GM15510 (cell line): ENCODE results near the gene KRTAP5-2.

Experiments used
- POLR2A ChIP-seq: IDR thresholded peaks from 3 replicates; pipeline ENCODE4 v1.6.1; 2011; ENCODE audit warnings: borderline replicate concordance; ENCODE audit not compliant: insufficient read length; ENCODE audit errors: extremely low read depth

Gene KRTAP5-2

DNA sequence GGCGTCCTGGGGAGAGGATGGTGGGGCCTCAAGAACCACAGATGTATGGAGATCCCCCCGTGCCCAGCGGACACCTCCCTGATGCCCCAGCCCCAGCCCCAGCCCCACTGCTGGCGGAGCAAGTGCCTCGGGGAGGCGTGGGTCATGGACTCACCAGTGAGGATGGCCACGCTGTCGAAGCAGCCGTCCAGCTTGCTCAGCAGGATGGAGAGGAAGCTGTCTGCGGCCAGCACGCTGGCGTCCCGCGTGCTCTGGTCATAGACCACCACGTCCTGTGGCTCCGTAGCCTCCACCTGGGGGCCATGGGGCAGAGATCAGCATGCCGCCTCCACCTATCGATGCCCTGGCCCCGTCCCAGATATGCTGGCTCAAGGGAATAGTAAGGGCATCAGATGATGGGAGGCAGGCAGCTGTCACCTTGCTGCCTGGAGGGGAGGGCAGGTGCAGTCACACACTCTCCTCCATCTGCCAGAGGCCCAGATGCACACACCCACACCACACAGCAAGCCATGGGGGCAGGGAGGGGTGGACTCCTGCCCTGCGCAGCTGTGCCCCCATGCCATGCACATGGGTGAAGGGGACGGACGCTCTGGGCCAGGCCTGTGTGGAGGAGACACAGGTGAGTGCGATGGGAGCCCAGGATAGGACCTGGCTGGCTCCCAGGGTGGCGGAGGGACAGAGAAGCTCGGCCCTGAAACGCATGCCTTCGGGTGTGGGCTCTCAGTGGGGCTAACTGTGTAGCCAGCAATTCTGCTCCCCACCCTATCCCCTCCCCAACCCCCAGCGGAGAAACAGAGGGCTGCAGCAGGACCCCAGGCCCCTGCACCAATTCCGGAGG lies 34.2 kb downstream of the KRTAP5-2 start:
- TF ChIP-seq POLR2A = no peak

DNA sequence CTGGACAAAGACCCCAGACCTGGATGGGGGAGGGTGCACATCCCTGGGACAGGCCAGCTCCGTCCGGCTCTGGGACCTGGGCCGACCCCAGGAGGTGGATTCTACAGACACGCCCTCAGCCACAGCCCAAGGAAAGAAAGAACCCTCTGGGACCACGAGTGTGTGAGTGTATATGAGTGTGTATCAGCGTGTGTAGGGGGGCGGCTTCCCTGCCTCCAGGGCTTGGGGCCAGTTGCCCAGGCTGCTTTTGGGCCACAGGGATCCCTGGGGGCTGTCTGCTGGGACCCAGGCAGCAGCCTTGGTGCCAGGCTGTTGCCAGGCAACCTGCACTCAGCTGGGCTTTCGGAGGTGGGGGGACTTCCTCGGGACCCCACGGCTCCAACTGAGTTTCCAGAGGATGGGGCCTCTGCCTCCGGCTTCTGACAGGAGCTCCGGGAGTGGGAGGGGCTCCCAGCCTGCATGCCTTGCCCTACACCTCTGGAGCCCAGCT lies 34.9 kb downstream of the KRTAP5-2 start:
- no peak for TF ChIP-seq POLR2A

DNA sequence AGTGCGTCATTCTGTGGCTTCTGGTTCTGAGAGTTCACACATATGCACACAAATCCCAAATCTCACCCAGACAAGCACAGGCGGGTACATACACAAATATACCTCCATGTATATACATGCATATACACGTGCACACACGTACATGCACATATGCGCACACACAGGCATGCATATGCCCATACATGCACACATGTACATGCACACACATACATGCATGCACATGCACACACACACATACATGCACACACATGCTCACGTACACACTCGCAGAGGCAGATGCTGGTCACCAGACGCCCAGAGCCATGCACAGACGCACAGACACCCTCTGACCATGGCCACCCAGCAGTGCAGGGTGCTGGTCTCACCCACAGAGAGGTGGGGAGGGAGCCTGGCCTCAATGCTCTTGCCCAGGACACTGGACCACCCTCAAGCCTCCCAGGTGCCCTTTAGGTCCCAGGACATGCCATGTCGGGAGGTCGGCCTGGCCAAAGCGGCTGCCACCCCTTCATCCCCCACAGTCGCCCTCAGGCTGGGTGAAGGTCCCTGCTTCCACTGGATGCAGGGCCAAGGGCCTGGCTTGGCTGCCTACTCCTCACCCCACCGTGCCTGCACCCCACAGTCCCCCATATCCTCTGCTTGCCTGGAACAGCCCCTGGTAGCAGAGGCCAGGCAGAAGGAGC lies 35.5 kb downstream of the KRTAP5-2 start:
- no peak for TF ChIP-seq POLR2A

DNA sequence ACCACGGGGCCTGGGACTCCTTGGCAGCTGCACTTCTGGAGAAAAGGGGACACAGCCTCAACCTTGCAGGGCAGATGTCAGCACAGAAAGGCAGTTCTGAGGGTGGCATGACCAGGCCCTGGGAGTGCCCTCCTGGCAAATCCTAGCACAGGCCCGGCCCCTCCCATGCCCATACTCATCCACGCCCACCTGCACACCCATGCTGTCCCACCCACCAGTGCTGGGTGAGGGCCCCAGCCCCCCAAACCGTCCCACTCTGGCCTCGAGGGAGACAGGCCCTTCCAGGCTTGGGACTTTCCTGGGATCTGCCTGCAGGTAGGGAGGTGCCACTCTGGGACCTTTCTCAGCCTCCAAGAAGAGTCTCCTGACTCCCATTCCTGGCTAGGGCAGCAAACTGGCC lies 36.1 kb downstream of the KRTAP5-2 start:
- TF ChIP-seq POLR2A = no peak

DNA sequence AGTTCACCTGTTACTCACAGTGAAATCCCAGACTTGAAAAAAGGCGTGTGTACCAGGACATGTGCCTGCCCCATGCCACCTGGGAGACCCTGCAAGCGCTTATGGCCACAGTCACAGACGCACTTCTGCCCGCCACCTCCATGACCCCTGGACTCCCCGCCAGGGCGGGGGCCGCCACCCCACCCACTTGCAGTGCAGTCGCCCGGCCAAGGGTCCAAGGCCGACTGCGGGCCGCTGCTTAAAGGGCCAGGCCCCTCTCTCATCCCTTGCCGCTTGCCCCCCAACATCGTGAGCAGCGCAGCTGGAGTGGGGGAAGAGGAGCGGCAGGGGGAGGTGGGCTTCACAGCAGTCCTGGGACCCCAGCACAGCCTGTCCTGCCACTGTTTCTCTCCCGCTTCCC lies 36.8 kb downstream of the KRTAP5-2 start:
- TF ChIP-seq POLR2A = no peak

DNA sequence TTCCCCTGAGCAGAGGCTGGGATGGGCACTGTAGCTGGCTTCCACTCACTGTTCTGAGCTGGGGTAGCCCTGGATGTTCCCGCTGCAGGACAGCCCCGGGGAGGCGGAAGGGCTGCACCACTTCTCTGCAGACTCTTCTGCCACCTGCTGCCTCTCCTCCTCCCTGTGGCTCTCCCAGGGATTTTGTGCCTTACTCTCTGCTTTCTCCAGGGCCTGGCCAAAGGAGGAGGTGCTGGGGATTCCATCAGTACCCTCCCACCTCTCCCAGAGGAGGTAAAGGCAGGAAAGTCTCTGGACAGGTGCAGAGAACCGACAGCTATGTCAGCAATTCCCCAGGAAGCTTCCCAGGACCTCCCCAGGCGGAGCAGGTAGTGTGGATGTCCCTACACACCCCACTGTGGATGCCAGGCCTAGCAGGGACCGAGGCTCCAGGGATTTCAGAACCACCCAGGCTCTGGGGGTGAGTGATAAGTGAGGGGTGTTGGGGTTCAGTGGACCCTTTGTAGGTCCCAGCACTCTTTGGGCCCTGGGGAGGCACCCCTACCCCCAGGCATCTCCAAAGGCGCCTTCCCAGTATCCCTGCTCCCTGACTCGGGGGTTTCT lies 37.3 kb downstream of the KRTAP5-2 start:
- TF ChIP-seq POLR2A = no peak

DNA sequence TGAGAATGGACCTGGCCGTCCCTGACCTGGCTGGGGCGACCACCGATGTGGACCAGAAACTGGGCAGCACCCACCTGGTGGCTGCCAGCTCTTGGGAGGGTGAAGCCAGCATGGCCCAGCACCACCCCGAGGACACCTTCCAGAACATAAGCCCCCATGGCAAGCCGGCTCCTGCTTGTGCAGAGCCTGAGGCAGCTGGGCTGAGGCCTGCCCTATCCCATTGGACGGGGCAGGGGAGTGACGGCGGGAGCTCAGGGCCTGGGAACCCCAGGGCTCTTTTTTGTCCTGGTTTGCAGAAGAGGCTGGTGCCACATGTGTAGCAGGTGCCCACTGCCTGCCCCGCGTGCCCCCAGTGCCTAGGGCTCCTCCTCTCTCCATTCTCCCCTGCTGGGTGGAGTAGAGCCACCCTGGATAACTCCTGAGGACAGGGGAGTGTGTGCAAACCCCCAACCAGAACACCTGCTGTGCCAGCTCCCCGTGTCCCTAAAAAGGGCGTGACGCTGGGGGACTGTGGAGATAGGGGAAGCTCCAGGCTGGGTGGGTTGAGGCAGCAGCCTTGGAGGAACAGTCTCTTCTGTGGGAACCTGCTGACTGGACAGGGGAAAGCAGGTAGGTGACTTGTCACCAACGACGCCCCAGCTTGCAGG lies 38.0 kb downstream of the KRTAP5-2 start:
- no peak for TF ChIP-seq POLR2A

DNA sequence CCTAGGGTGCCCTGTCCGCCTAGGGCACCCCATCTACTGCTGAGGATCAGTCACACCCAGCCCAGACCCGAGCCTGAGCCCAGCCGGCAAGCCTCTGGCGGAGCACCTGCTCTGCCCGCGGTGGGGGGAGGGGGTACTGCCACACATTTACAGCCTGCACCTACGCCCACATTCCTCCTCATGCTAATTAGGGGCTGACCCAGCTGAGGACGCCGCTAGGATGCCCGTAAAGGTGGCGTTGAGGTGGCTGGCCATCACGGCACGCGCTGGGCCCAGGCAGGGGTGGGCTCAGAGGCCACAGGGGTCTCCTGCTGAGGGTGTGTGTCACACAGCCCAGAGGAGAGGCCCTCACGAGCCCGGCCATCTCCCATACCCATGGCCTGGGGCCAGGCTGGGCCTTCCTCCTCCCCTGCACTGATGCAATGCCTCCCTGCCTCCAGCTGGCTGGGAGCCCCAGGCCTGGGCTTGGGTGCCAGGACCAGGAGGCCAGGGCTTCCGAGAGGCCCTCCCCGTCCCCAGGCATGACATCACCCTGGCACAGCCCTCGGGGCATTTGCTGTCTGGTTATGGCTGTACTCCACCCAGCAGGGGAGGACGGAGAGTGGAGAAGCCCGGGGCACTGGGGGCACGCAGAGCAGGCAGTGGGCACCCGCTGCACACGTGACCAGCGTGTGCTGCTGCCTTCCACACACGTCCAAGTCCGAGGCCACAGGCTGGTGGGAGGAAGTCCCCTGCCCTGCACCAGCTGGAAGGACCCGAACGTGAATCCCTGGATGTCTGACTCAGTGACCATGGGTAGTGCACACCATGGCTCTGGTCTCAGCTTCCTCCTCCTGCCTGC lies 38.8 kb downstream of the KRTAP5-2 start:
- no peak for TF ChIP-seq POLR2A

DNA sequence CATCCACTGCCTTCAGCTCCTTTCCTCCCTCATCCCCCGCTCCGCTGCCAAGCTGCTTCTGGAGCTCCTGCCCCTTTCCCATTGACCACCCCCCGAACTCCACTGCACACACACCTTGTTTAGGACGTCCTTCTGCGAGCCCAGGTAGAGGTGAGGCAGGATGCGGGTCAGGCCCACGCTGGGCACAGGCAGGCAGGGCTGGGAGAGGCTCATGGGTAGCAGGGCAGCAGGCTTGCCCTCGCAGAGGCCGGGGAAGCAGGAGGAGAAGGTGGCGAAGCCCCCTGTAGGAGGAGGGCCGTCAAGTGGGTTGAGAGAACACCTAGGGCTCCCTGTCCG lies 39.4 kb downstream of the KRTAP5-2 start:
- no peak for TF ChIP-seq POLR2A

DNA sequence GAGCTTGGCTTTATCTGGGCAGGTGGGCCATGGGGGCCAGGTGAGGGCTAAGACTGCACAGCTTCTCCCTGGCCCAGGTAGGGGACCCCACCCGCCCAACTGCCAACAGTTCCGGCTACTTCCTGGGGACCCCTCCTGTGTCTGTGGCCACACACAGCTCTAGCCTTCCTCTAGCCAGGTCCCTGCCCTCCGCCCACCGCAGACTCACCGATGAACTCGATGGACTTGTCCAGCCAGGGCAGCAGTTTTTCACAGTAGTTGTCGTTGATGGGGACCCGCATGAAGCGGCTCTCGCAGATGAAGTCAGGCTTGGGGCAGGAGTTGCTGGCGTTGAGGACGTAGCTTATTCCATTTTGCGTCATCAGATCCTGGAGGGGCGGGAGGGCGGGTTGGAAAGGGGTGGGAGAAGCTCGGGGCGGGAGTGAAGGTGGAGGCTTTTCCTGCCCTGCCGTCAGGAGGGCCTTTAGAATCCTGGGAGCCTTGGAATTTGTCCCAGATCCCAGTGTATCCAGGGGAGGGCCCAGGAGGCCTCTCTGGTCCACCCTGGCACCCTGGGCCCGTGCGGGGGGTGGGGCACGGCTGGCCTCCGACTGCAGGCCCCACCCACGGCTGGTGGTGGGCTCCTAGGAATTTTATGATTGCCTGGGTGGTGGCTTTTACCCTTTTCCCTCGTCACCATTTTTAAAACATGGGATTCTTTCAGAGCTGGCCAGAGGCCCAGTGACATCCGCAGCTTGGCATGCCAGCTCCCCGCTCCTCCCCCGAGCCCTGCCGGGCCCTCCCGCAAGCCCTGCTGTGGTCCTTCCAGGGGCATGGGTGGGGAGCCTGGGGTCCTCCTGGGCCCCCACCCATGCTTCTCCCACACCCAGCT lies 40.0 kb downstream of the KRTAP5-2 start:
- TF ChIP-seq POLR2A = no peak

DNA sequence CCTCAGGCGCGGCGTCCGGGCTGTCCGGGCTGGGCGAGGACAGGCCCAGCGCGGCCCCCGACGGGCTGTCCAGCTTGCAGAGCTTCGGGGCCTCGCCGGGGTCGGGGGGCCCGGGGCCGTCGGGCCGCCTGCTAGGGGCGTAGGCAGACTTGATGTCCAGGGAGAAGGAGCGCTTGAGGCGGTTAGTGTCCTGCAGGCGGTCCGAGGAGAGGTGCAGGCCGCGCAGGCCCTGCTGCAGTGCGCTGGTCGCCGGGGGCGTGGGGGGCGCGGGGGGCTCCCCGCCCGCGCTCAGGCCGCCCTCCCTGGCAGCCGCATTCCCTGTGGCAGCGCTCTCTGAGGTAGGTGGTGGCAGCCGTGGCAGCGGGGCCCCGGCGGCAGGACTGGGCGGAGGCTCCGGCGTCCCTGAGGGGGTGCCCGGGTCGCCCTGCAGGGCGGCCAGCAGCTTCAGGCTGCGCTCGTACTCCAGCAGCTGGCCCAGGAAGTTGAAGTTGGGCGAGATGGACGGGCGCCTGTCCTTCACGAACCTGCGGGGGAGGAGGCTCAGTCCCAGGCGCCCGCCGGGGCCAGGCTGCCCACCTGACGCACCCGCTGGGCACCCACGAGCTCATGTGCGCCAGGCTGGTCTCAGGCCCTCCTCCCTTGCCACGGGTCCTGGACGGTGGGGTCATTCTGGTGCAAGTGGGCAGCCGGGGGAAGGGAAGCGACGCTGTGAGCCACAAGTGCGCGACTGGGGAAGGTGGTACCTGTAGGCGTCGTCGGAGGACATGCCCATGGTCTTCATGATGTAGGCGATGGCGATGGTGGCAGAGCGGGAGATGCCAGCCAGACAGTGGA lies 40.8 kb downstream of the KRTAP5-2 start:
- no peak for TF ChIP-seq POLR2A

DNA sequence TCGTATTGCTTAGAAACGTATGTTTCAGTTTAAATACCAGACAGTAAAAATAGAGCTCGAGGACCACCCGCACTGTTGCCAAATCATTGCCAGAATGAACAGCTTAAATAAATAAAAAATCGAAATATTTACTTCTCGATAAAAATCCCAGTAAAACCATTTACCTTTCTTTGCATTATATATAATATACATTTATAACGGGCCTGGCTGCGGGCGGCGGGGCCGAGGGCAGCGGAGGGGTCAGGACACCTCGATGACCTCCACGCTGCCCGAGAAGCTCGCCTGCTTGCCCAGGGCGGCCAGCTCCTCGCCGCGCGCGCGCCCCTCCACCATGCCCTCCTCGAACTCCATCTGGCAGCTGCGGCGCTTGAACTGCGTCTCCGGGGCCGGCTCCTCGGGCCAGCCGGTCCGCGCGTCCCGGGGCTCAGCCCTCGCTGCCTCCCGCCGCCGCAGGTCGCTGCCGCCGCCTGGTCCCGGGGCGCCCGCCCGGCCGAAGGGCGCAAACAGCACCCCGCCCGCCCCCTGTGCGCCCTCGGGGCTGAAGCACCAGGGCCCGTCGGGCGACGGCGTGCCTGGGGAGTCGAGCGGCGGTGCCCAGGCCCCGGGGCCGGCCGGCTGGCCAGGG lies 41.7 kb downstream of the KRTAP5-2 start:
- TF ChIP-seq POLR2A = no peak
